Gastroesophageal sphincter (tissue), 4 donors: ENCODE results near the gene ARID2. TPM values are rescaled to one million over a fixed set of nuclear protein-coding genes. Genes with fewer than 3 reads are reported as not detected.

Source experiments
- ATAC-seq: fragments of 150-250 bp; one replicate; pipeline ENCODE4 v1.9.1; 2016; ENCODE audit warnings: mild to moderate bottlenecking, moderate library complexity
- H3K27ac ChIP-seq, 4 donors: fragments of 200-600 bp; sonication (generic) in 3 of 4; 1 replicate in 3 of 4; 2 replicates in 1 of 4; pipeline ENCODE4 v1.5.1; 2016 to 2019
- H3K27me3 ChIP-seq: fragments of 200-600 bp; sonication (generic); one replicate; pipeline ENCODE4 v1.5.1; 2019
- H3K36me3 ChIP-seq, 2 donors: fragments of 200-600 bp; sonication (generic); one replicate each; pipeline ENCODE4 v1.5.1; 2019; ENCODE audit warnings: control low read depth in 1 of 2
- H3K4me1 ChIP-seq, 3 donors: fragments of 200-600 bp; sonication (generic); 1 replicate in 2 of 3; 2 replicates in 1 of 3; pipeline ENCODE4 v1.5.1; 2016 to 2019; ENCODE audit warnings: control low read depth in 2 of 3
- H3K4me3 ChIP-seq, 2 donors: fragments of 200-600 bp; sonication (generic); one replicate each; pipeline ENCODE4 v1.5.1; 2019; ENCODE audit warnings: mild to moderate bottlenecking in 1 of 2, moderate library complexity in 1 of 2
- H3K9me3 ChIP-seq, 3 donors: fragments of 200-600 bp; sonication (generic); one replicate each; pipeline ENCODE4 v1.5.1; 2017 to 2019; ENCODE audit warnings: control low read depth in 2 of 3
- EP300 ChIP-seq: sonication (generic); formaldehyde crosslinking; IDR thresholded peaks from one replicate; pipeline ENCODE4 v1.6.1; 2017; ENCODE audit warnings: antibody characterized with exemption, mild to moderate bottlenecking
- POLR2A ChIP-seq, 2 donors: fragments of 450-650 bp; IDR thresholded peaks; one replicate each; pipeline ENCODE4 v1.6.1; 2017; ENCODE audit warnings: antibody characterized with exemption in 2 of 2, mild to moderate bottlenecking in 2 of 2, moderate library complexity in 1 of 2
- POLR2AphosphoS5 ChIP-seq: sonication (generic); formaldehyde crosslinking; IDR thresholded peaks from one replicate; pipeline ENCODE4 v1.6.1; 2017; ENCODE audit warnings: antibody characterized with exemption
- whole genome bisulfite sequencing, 2 donors: methylation state at CpG; one replicate each; pipeline ENCODE4 v1.1.5; 2018; ENCODE audit warnings: low coverage in 1 of 2; 5-methylcytosine and 5-hydroxymethylcytosine counted together
- total RNA-seq, 4 donors: library from RNA; depleted of rRNA; stranded (reverse); fragments of >200 nt; gene quantifications; one replicate each; pipeline ENCODE4 v1.1.0, GENCODE V29; 2016
- TF ChIP-seq, protein P1 (sequence below), 4 experiments: fragments of 200-600 bp in 2 of 4; fragments of 450-650 bp in 2 of 4; sonication (generic) in 1 of 4; IDR thresholded peaks; one replicate each; pipeline ENCODE4 v1.5.1; 2017 to 2019; ENCODE audit warnings: antibody characterized with exemption in 4 of 4, mild to moderate bottlenecking in 2 of 4, moderate library complexity in 2 of 4

ARID2 gene
- total RNA-seq, 4 donors from 2014 or later = 28.9 to 49.0 (median 32.1) TPM

DNA sequence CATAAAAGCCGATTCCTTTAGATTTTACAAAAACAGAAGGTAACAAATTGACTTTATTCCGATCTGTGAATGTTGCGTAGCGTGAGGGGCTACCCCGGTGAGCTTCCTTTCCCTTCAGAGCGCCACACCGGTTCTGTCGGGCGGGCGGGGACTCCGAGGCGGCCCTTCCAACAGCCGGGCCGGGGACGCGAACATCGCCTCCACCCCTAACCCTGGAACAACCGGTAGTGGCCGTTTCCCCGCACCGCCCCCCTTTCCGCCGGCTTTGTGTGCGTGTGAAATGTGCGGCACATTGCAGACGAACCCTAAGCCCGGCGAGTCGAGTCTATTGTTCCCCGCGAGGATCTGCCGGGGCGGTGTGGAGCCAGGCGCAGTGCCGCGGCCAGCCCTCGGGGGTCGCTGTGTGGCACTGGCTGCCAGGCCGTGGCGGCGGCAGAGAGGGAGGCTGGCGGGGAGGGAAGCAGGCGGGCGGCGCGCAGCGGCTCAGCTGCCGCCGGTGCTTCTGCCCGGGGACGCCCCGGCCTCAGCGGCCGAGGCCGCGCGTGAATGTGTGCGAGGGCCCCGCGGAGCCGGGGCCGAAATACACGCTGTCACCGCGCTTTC lies 775 bp upstream of the ARID2 start:
- ATAC-seq = peak; percentile 82
- peak overlapping the region; percentile 98 to 100 (median 100) for H3K27ac ChIP-seq
- peak; percentile 86 for TF ChIP-seq POLR2AphosphoS5
- no peak for TF ChIP-seq EP300
- TF ChIP-seq, protein P1, sequence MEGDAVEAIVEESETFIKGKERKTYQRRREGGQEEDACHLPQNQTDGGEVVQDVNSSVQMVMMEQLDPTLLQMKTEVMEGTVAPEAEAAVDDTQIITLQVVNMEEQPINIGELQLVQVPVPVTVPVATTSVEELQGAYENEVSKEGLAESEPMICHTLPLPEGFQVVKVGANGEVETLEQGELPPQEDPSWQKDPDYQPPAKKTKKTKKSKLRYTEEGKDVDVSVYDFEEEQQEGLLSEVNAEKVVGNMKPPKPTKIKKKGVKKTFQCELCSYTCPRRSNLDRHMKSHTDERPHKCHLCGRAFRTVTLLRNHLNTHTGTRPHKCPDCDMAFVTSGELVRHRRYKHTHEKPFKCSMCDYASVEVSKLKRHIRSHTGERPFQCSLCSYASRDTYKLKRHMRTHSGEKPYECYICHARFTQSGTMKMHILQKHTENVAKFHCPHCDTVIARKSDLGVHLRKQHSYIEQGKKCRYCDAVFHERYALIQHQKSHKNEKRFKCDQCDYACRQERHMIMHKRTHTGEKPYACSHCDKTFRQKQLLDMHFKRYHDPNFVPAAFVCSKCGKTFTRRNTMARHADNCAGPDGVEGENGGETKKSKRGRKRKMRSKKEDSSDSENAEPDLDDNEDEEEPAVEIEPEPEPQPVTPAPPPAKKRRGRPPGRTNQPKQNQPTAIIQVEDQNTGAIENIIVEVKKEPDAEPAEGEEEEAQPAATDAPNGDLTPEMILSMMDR (IDR thresholded peaks at IDR 0.05) = peak; percentile 93 to 99 (median 96)
- TF ChIP-seq POLR2A (IDR thresholded peaks at IDR 0.05) = peak; percentile 92 to 95
- H3K9me3 ChIP-seq = no peaks in the 10 kb centered on the region
- H3K4me3 ChIP-seq = peak overlapping the region; percentile 89 to 93
- H3K4me1 ChIP-seq = peaks cover 8 to 43% (median 13%) of the 10 kb centered on the region in 3 donors
- no peaks in the 10 kb centered on the region for H3K36me3 ChIP-seq
- WGBS, 2 donors = 0 to 1% methylated on average over 4 to 5 of the region's 65 CpGs
- no peaks in the 10 kb centered on the region for H3K27me3 ChIP-seq

DNA sequence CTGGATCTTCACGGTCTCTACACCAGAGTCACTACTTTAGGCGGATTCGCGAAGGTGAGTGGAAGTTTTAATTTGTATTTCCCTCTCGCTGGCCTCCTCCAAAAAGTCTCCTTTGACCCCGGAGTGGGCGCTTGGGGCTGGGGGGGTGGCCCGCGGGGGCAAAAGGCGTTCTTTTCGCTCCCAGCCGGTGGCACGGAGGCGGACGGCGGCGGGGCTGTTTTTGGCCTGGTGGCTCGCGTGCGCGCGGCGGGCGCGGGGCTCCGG lies 510 bp downstream of the ARID2 start:
- peaks cover 8 to 43% (median 9%) of the 10 kb centered on the region in 3 donors for H3K4me1 ChIP-seq

DNA sequence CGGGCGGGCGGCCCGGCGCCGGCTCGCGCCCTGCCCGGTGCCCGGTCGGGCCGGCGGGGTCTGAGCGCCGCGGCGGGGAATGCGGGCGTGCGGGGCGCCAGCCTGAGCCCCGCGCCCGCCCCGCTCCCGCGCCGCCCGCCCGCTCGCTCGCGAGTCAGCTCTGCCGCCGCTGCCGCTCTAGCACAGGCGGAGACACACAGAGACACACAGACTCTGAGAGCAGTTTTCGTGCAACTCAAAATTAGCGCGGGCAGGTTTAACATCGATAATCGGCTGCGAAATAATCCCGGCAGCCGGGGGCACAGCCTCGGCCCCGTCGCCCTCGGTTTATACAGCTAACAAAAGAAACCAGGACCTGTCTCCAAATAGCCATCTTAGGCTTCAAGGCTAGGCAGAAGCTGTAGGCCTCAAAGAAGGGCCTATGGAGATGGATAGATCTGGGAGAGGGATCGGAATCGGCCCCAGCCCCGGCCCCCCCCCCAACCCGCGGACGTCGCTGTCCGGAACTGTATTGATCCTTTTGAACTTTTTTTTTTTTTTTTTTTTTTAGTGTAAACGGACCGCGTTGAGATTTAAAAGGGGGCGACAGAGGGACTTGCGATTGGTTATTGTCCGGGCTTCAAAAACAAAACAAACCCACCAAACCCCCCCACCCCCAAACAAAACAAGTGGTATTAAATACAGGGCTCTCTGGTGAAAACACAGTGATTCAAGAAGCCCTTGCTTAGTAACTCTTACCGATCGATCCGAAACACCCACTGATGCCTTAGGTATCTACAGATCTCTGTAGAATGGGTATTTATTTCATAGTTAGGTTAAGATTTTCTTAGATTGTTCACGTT lies 1.1 kb downstream of the ARID2 start:
- H3K4me1 ChIP-seq = peaks cover 8 to 46% (median 8%) of the 10 kb centered on the region in 3 donors
- no peaks in the 10 kb centered on the region for H3K27me3 ChIP-seq
- 0 to 1% methylated on average over 13 to 24 of the region's 67 CpGs for WGBS, 2 donors

More for the DNA sequence above, 510 bp downstream of the ARID2 start:
- Histone ChIP-seq H3K27ac (peak overlapping the region; percentile 98 to 100 (median 100)), H3K4me3 (peak overlapping the region; percentile 89 to 93), H3K27me3 (no peaks in the 10 kb centered on the region), H3K36me3 (no peaks in the 10 kb centered on the region), H3K9me3 (no peaks in the 10 kb centered on the region)
- no peak for ATAC-seq
- TF ChIP-seq, protein P1 (IDR thresholded peaks at IDR 0.05) = no peak
- TF ChIP-seq POLR2AphosphoS5 (no peak), EP300 (no peak), POLR2A (IDR thresholded peaks at IDR 0.05) (no peak)
- WGBS, 2 donors = 0% methylated on average over 3 of the region's 26 CpGs; no CpG with 5 or more reads in 1 of the 2 donors

DNA sequence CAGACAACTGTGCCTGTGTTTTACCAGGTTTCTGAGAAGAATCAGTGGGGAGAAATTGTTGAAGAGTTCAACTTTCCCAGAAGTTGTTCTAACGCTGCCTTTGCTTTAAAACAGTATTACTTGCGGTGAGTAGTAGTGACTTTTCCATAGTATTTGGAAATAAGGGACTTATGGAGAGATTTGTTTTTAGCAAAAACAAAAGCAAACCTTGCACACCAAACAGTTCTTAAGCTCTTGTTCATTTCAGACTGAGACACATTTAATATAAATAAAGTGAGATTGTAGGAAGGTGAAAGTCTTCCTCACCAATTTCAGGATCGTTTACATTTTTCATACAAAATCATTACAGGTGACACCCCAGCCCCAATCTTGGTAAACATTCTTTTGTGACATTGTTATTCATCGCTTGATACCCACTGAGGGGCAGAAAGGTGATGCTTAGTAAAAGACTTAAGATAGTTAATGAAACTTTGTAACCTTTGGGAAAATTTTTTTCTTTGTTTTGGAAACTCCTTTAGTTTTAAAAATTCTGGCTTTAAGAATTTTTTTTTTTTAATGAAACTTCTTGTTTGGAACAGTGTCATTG lies 1.8 kb downstream of the ARID2 start:
- peaks cover 8 to 53% (median 8%) of the 10 kb centered on the region in 3 donors for H3K4me1 ChIP-seq
- TF ChIP-seq POLR2A (IDR thresholded peaks at IDR 0.05) (no peak), EP300 (no peak), POLR2AphosphoS5 (no peak)
- TF ChIP-seq, protein P1 (IDR thresholded peaks at IDR 0.05) = no peak
- 8 to 9% methylated on average over 4 of the region's 4 CpGs for WGBS, 2 donors
- no peaks in the 10 kb centered on the region for H3K36me3 ChIP-seq
- H3K27me3 ChIP-seq = no peaks in the 10 kb centered on the region
- H3K4me3 ChIP-seq = peak overlapping the region; percentile 89 to 93
- no peaks in the 10 kb centered on the region for H3K9me3 ChIP-seq
- peak overlapping the region; percentile 98 to 100 (median 100) for H3K27ac ChIP-seq
- ATAC-seq = no peak

More for the DNA sequence above, 1.1 kb downstream of the ARID2 start:
- H3K36me3 ChIP-seq = no peaks in the 10 kb centered on the region
- ATAC-seq = no peak
- peak overlapping the region; percentile 89 to 93 for H3K4me3 ChIP-seq
- peak overlapping the region; percentile 98 to 100 (median 100) for H3K27ac ChIP-seq
- TF ChIP-seq EP300 (no peak), POLR2AphosphoS5 (peak; percentile 6), POLR2A (IDR thresholded peaks at IDR 0.05) (peak; percentile 29 to 36)
- H3K9me3 ChIP-seq = no peaks in the 10 kb centered on the region

DNA sequence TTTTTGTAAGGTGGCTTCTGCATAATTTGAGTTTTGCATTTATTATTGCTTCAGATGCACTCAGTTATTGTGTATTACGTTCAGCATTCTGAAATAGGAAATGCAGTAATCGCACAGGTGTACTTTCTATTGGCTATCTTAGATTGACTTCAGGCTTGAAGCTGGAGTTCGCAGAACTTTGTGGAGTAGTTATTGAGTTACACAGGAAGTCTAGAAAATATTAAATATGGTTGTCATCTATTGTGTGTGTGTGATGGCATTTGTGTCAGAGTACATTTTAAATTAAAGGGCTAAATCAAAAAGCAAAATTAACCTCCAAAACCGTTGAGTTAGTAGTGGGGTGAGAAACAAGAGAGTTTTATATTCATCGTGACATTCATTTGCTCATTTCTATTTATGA lies 2.7 kb downstream of the ARID2 start:
- Histone ChIP-seq H3K36me3 (no peaks in the 10 kb centered on the region), H3K4me3 (peak overlapping the region; percentile 12 to 93), H3K27me3 (no peaks in the 10 kb centered on the region), H3K4me1 (peaks cover 8 to 53% (median 8%) of the 10 kb centered on the region in 3 donors), H3K9me3 (no peaks in the 10 kb centered on the region), H3K27ac (peak overlapping the region; percentile 31 to 100 (median 82))
- WGBS, 2 donors = 7 to 11% methylated on average over 5 of the region's 5 CpGs
- no peak for TF ChIP-seq POLR2A (IDR thresholded peaks at IDR 0.05)
- TF ChIP-seq POLR2AphosphoS5 = no peak
- TF ChIP-seq, protein P1 (IDR thresholded peaks at IDR 0.05) = no peak
- no peak for TF ChIP-seq EP300
- ATAC-seq = no peak
